K562 (cell line): ENCODE data around the gene TTLL12. TPM values are rescaled to one million over a fixed set of nuclear protein-coding genes. Genes with fewer than 3 reads are reported as not detected.

ENCODE experiments used
- EP400 ChIP-seq: fragments of 450-650 bp; IDR thresholded peaks from 2 replicates; pipeline ENCODE4 v1.6.1; 2017; ENCODE audit warnings: antibody characterized with exemption, mild to moderate bottlenecking, moderate library complexity
- HNRNPK ChIP-seq: fragments of 200-400 bp; formaldehyde crosslinking; IDR thresholded peaks from one replicate; pipeline ENCODE4 v1.6.1; 2018; ENCODE audit warnings: mild to moderate bottlenecking, low read depth, low read length; ENCODE audit not compliant: poor library complexity, severe bottlenecking
- ID3 ChIP-seq, 2 experiments: fragments of 250-450 bp in 1 of 2; fragments of 450-650 bp in 1 of 2; sonication (Bioruptor Pico) in 1 of 2; IDR thresholded peaks; 2 replicates each; pipeline versions ENCODE4 v1.6.1 to v1.8.0; 2016 to 2021; ENCODE audit warnings: mild to moderate bottlenecking in 2 of 2, moderate library complexity in 2 of 2, missing compliant biosample characterization in 1 of 2, missing genetic modification characterization in 1 of 2
- NR3C1 ChIP-seq: sonication (generic); formaldehyde crosslinking; IDR thresholded peaks from 2 replicates; pipeline ENCODE4 v1.8.1; 2022; ENCODE audit warnings: missing genetic modification reagents
- PATZ1 ChIP-seq: fragments of 250-450 bp; sonication (Bioruptor Pico); IDR thresholded peaks from 2 replicates; pipeline ENCODE4 v1.5.0; 2020; ENCODE audit warnings: mild to moderate bottlenecking, borderline replicate concordance
- POLR2A ChIP-seq: fragments of 450-650 bp; conservative IDR thresholded peaks from 2 replicates; pipeline ENCODE4 v1.6.1; 2016
- RUNX1 ChIP-seq: sonication (generic); IDR thresholded peaks from 2 replicates; pipeline ENCODE4 v1.6.1; 2016; ENCODE audit warnings: antibody characterized with exemption, low read depth
- TCF15 ChIP-seq: fragments of 250-450 bp; sonication (Bioruptor Pico); IDR thresholded peaks from 2 replicates; pipeline ENCODE4 v1.8.0; 2022; ENCODE audit warnings: moderate library complexity, mild to moderate bottlenecking, inconsistent platforms
- THRAP3 ChIP-seq: fragments of 450-650 bp; IDR thresholded peaks from 2 replicates; pipeline ENCODE4 v1.6.1; 2016; ENCODE audit warnings: mild to moderate bottlenecking, inconsistent platforms, borderline replicate concordance
- UBTF ChIP-seq, 2 experiments: IDR thresholded peaks; 2 replicates each; pipeline ENCODE4 v1.6.1; 2012; ENCODE audit warnings: improper control_type of control experiment in 2 of 2, low read depth in 2 of 2, low read length in 2 of 2, borderline replicate concordance in 1 of 2
- YY1 ChIP-seq, 3 experiments: IDR thresholded peaks; 2 replicates each; pipeline ENCODE4 v1.6.1; 2011; ENCODE audit warnings: low read length in 2 of 3, mild to moderate bottlenecking in 2 of 3, moderate library complexity in 2 of 3, borderline replicate concordance in 1 of 3, control low read depth in 1 of 3, low read depth in 1 of 3; ENCODE audit not compliant: insufficient read depth in 3 of 3, insufficient replicate concordance in 2 of 3, control insufficient read depth in 1 of 3, insufficient read length in 1 of 3; ENCODE audit errors: extremely low read depth in 1 of 3
- ZBTB34 ChIP-seq: fragments of 250-450 bp; sonication (Bioruptor Pico); IDR thresholded peaks from 2 replicates; pipeline ENCODE4 v1.8.0; 2021; ENCODE audit warnings: mild to moderate bottlenecking, moderate library complexity
- ZBTB49 ChIP-seq: sonication (generic); formaldehyde crosslinking; IDR thresholded peaks from 2 replicates; pipeline ENCODE4 v1.8.0; 2022; ENCODE audit warnings: missing genetic modification reagents, mild to moderate bottlenecking, borderline replicate concordance
- ZBTB7A ChIP-seq: IDR thresholded peaks from 2 replicates; pipeline ENCODE4 v1.6.1; 2011; ENCODE audit warnings: low read depth, mild to moderate bottlenecking, low read length, moderate library complexity, borderline replicate concordance; ENCODE audit not compliant: control insufficient read depth
- ZNF165 ChIP-seq: fragments of 250-450 bp; sonication (Bioruptor Pico); IDR thresholded peaks from 2 replicates; pipeline ENCODE4 v1.4.0; 2020; ENCODE audit warnings: borderline replicate concordance
- ZNF316 ChIP-seq: fragments of 450-650 bp; IDR thresholded peaks from 2 replicates; pipeline ENCODE4 v1.6.1; 2016
- polyA plus RNA-seq, 8 experiments: library from polyadenylated mRNA; depleted of rRNA in 4 of 8; stranded (reverse) in 5 of 8; unstranded in 3 of 8; fragments of >200 nt; fragmentation: Nextera tagmentation in 2 of 8; fragmentation: Illumina TruSeq in 1 of 8; extraction: Ambion mirVana in 2 of 8; extraction: Trizol in 1 of 8; gene quantifications; 2 replicates each; pipeline versions ENCODE4 v1.2.1 to v1.2.3, GENCODE V29; 2011 to 2014; ENCODE audit warnings: inconsistent platforms in 1 of 8, missing spikeins in 1 of 8
- total RNA-seq, 7 experiments: library from RNA; depleted of rRNA in 6 of 7; stranded (reverse); fragments of >200 nt in 6 of 7; fragmentation: Illumina TruSeq in 2 of 7; extraction: Trizol in 2 of 7; gene quantifications; 2 replicates each; pipeline versions ENCODE4 v1.2.1 to v1.2.3, GENCODE V29; 2011 to 2021; ENCODE audit warnings: low replicate concordance in 1 of 7

The TTLL12 gene
- total and polyA plus RNA-seq, 9 of the 15 experiments (the other 6 are each of a cell fraction or from before 2014, with no cell fraction given) = 1.3 to 128 (median 43.0) TPM

- 0 out of 2 replicates have a peak, but pooled peaks have one; percentile 10 for TF ChIP-seq ZBTB34 (CRISPR knock-in tag)
- no peak for TF ChIP-seq NR3C1 (CRISPR knock-in tag)
- TF ChIP-seq ZNF316 = peak; percentile 28; the same call in 1 of the 2 replicates
- no peak for TF ChIP-seq ZNF165 (CRISPR knock-in tag)
- TF ChIP-seq EP400 = peak; percentile 60
- no peak for TF ChIP-seq RUNX1
- TF ChIP-seq UBTF (IDR thresholded peaks at IDR 0.05; ENCODE audit: borderline replicate concordance in 1 of 2, low read depth in 2 of 2, low read length in 2 of 2) = no peak
- TF ChIP-seq YY1 (IDR thresholded peaks at IDR 0.05; ENCODE audit: borderline replicate concordance in 1 of 3, control insufficient read depth in 1 of 3, extremely low read depth in 1 of 3, insufficient read depth in 3 of 3, insufficient read length in 1 of 3, insufficient replicate concordance in 2 of 3, low read depth in 1 of 3, low read length in 2 of 3) = peak in 1 of 3 experiments; percentile 62
- no peak for TF ChIP-seq HNRNPK
- peak; percentile 64 for TF ChIP-seq POLR2A
- no peak for TF ChIP-seq TCF15 (CRISPR knock-in tag)
- peak; percentile 86 for TF ChIP-seq ZBTB7A
- no peak for TF ChIP-seq ZBTB49 (CRISPR knock-in tag)
- no peak for TF ChIP-seq PATZ1 (CRISPR knock-in tag)
- TF ChIP-seq ID3 (CRISPR knock-in tag; IDR thresholded peaks at IDR 0.05) = no peak
- no peak; the same call in 1 of the 2 replicates for TF ChIP-seq ID3 (tag; IDR thresholded peaks at IDR 0.05)
- TF ChIP-seq THRAP3 = no peak
These were observed 3.2 kb downstream of the TTLL12 start (continued) for GRCh38 chr22:43183496-43184277.
